CD4-positive, alpha-beta T cell treated with Interleukin-17A for 4 hours (primary cell): ENCODE results near the gene RNF175.
"Not testable (repeated sequence)": the region's sequence is repeated elsewhere in the genome, so short reads cannot be mapped to it uniquely, and the experiment has no call there.

ENCODE experiments used
- DNase-seq: peaks from one replicate; pipeline ENCODE4 v3.0.0-alpha.2; 2020; ENCODE audit warnings: mixed read lengths

The RNF175 gene

GRCh38 chr4:153669838-153670237, 90.0 kb downstream of the RNF175 start:
- DNase-seq = no peak

GRCh38 chr4:153668647-153669046, 91.2 kb downstream of the RNF175 start:
- no peak for DNase-seq

GRCh38 chr4:153666505-153666904, 93.3 kb downstream of the RNF175 start:
- not testable (repeated sequence) for DNase-seq

- no peak for DNase-seq
These were observed 96.2 kb downstream of the RNF175 start for GRCh38 chr4:153663667-153664066.

GRCh38 chr4:153661908-153662307, 97.9 kb downstream of the RNF175 start:
- no peak for DNase-seq

GRCh38 chr4:153661215-153661822, 98.5 kb downstream of the RNF175 start:
- DNase-seq = no peak
